Endothelial cell (in vitro differentiated cells): Measurements from ENCODE around the gene TSPAN8. TPM values are rescaled to one million over a fixed set of nuclear protein-coding genes. Genes with fewer than 3 reads are reported as not detected.

Experiments used
- DNase-seq: peaks from one replicate; pipeline ENCODE4 v3.0.0; 2021; ENCODE audit warnings: low spot score
- H3K27ac Mint-ChIP-seq: one replicate; pipeline ENCODE4 v1.8.0; 2021; ENCODE audit warnings: mixed read lengths, inconsistent platforms; ENCODE audit not compliant: unreplicated experiment
- H3K27me3 Mint-ChIP-seq: one replicate; pipeline ENCODE4 v1.8.0; 2021; ENCODE audit warnings: mild to moderate bottlenecking, moderate library complexity, mixed read lengths, inconsistent platforms; ENCODE audit not compliant: unreplicated experiment
- H3K36me3 Mint-ChIP-seq: one replicate; pipeline ENCODE4 v1.8.0; 2021; ENCODE audit warnings: mild to moderate bottlenecking, low read depth, mixed read lengths, inconsistent platforms; ENCODE audit not compliant: unreplicated experiment
- H3K4me1 Mint-ChIP-seq: one replicate; pipeline ENCODE4 v1.8.0; 2021; ENCODE audit warnings: mild to moderate bottlenecking, mixed read lengths, inconsistent platforms; ENCODE audit not compliant: unreplicated experiment
- H3K4me3 Mint-ChIP-seq: one replicate; pipeline ENCODE4 v1.8.0; 2021; ENCODE audit warnings: mild to moderate bottlenecking, mixed read lengths, inconsistent platforms; ENCODE audit not compliant: unreplicated experiment
- H3K9me3 Mint-ChIP-seq: one replicate; pipeline ENCODE4 v1.8.0; 2021; ENCODE audit warnings: mixed read lengths, inconsistent platforms; ENCODE audit not compliant: unreplicated experiment
- total RNA-seq: library from RNA; stranded (reverse); fragmentation: NEBNext Ultra II Directional; extraction: Animal tissue kit (Norgen Biotek cat#: 25700); gene quantifications from one replicate; pipeline ENCODE4 v1.2.1, GENCODE V29; 2021; ENCODE audit not compliant: unreplicated experiment
- TF ChIP-seq, protein P1 (sequence below): fragments of 200-600 bp; sonication (generic); IDR thresholded peaks from one replicate; pipeline ENCODE4 v1.5.0; 2021; ENCODE audit warnings: antibody characterized with exemption; ENCODE audit not compliant: unreplicated experiment

The TSPAN8 gene
- total RNA-seq, 1 donor from 2014 or later: not detected

GRCh38 chr12:71194657-71195056 lies 36.9 kb upstream of the TSPAN8 start:
- DNase-seq: no peak
- H3K36me3 Mint-ChIP-seq: no peaks in the 10 kb centered on the region
- peaks cover 10% of the 10 kb centered on the region for H3K4me1 Mint-ChIP-seq
- no peak overlapping the region for H3K4me3 Mint-ChIP-seq
- no peaks in the 10 kb centered on the region for H3K27me3 Mint-ChIP-seq
- no peak overlapping the region for H3K27ac Mint-ChIP-seq
- no peaks in the 10 kb centered on the region for H3K9me3 Mint-ChIP-seq
- TF ChIP-seq, protein P1, sequence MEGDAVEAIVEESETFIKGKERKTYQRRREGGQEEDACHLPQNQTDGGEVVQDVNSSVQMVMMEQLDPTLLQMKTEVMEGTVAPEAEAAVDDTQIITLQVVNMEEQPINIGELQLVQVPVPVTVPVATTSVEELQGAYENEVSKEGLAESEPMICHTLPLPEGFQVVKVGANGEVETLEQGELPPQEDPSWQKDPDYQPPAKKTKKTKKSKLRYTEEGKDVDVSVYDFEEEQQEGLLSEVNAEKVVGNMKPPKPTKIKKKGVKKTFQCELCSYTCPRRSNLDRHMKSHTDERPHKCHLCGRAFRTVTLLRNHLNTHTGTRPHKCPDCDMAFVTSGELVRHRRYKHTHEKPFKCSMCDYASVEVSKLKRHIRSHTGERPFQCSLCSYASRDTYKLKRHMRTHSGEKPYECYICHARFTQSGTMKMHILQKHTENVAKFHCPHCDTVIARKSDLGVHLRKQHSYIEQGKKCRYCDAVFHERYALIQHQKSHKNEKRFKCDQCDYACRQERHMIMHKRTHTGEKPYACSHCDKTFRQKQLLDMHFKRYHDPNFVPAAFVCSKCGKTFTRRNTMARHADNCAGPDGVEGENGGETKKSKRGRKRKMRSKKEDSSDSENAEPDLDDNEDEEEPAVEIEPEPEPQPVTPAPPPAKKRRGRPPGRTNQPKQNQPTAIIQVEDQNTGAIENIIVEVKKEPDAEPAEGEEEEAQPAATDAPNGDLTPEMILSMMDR: no peak

- no peaks in the 10 kb centered on the region for H3K9me3 Mint-ChIP-seq
- no peaks in the 10 kb centered on the region for H3K36me3 Mint-ChIP-seq
- TF ChIP-seq, protein P1: no peak
- H3K27ac Mint-ChIP-seq: no peak overlapping the region
- no peak overlapping the region for H3K4me3 Mint-ChIP-seq
- H3K27me3 Mint-ChIP-seq: no peaks in the 10 kb centered on the region
- peaks cover 10% of the 10 kb centered on the region for H3K4me1 Mint-ChIP-seq
- no peak for DNase-seq
These were observed 35.2 kb upstream of the TSPAN8 start for GRCh38 chr12:71193041-71193440.

GRCh38 chr12:71191509-71192196 lies 33.9 kb upstream of the TSPAN8 start:
- no peaks in the 10 kb centered on the region for H3K9me3 Mint-ChIP-seq
- no peak for DNase-seq
- peak overlapping the region; percentile 55 for H3K27ac Mint-ChIP-seq
- no peaks in the 10 kb centered on the region for H3K36me3 Mint-ChIP-seq
- H3K27me3 Mint-ChIP-seq: no peaks in the 10 kb centered on the region
- H3K4me3 Mint-ChIP-seq: no peak overlapping the region
- H3K4me1 Mint-ChIP-seq: peaks cover 10% of the 10 kb centered on the region
- TF ChIP-seq, protein P1: no peak

- H3K36me3 Mint-ChIP-seq: no peaks in the 10 kb centered on the region
- no peak overlapping the region for H3K4me3 Mint-ChIP-seq
- TF ChIP-seq, protein P1: no peak
- no peaks in the 10 kb centered on the region for H3K9me3 Mint-ChIP-seq
- H3K27me3 Mint-ChIP-seq: no peaks in the 10 kb centered on the region
- no peak for DNase-seq
- H3K27ac Mint-ChIP-seq: no peak overlapping the region
- H3K4me1 Mint-ChIP-seq: peaks cover 10% of the 10 kb centered on the region
These were observed 33.0 kb upstream of the TSPAN8 start for GRCh38 chr12:71190822-71191221.

GRCh38 chr12:71187379-71187778 lies 29.6 kb upstream of the TSPAN8 start:
- Mint-ChIP-seq H3K4me1 (peaks cover 10% of the 10 kb centered on the region), H3K9me3 (no peaks in the 10 kb centered on the region), H3K36me3 (no peaks in the 10 kb centered on the region), H3K4me3 (no peak overlapping the region), H3K27me3 (no peaks in the 10 kb centered on the region), H3K27ac (no peak overlapping the region)
- TF ChIP-seq, protein P1: no peak
- no peak for DNase-seq
